Vagina (tissue), 2 donors: ENCODE data around the gene PLSCR3.

Experiments used
- POLR2A ChIP-seq, 2 donors: fragments of 450-650 bp; IDR thresholded peaks; one replicate each; pipeline ENCODE4 v1.6.1; 2017; ENCODE audit warnings: antibody characterized with exemption in 2 of 2, mild to moderate bottlenecking in 2 of 2, moderate library complexity in 2 of 2
- POLR2AphosphoS5 ChIP-seq, 2 donors: sonication (generic); formaldehyde crosslinking; IDR thresholded peaks; one replicate each; pipeline ENCODE4 v1.9.0; 2017; ENCODE audit warnings: antibody characterized with exemption in 2 of 2, mild to moderate bottlenecking in 2 of 2, low read depth in 1 of 2; ENCODE audit not compliant: insufficient read depth in 1 of 2
- TF ChIP-seq, protein P1 (sequence below), 3 experiments: fragments of 450-650 bp in 2 of 3; fragments of 200-600 bp in 1 of 3; sonication (generic) in 1 of 3; IDR thresholded peaks; one replicate each; pipeline ENCODE4 v1.5.1; 2017 to 2019; ENCODE audit warnings: antibody characterized with exemption in 3 of 3, mild to moderate bottlenecking in 2 of 3, moderate library complexity in 2 of 3

DNA sequence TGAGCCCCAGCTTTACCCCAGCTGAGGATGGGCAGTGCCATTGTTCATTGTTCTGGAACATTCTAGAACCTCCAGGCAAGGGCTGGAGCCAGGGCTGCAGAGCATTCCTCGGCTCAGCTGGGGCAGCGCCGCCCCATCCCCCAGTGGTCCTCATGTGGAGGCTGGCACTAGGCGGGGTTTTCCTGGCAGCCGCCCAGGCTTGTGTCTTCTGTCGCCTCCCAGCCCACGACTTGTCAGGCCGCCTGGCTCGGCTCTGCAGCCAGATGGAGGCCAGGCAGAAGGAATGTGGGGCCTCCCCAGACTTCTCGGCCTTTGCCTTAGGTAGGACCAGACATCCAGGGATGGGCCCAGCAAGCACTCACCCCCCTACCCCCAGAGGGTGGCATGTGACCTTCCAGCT lies 39.3 kb downstream of the PLSCR3 start, which contains the start of gene TMEM95:
- TF ChIP-seq, protein P1, sequence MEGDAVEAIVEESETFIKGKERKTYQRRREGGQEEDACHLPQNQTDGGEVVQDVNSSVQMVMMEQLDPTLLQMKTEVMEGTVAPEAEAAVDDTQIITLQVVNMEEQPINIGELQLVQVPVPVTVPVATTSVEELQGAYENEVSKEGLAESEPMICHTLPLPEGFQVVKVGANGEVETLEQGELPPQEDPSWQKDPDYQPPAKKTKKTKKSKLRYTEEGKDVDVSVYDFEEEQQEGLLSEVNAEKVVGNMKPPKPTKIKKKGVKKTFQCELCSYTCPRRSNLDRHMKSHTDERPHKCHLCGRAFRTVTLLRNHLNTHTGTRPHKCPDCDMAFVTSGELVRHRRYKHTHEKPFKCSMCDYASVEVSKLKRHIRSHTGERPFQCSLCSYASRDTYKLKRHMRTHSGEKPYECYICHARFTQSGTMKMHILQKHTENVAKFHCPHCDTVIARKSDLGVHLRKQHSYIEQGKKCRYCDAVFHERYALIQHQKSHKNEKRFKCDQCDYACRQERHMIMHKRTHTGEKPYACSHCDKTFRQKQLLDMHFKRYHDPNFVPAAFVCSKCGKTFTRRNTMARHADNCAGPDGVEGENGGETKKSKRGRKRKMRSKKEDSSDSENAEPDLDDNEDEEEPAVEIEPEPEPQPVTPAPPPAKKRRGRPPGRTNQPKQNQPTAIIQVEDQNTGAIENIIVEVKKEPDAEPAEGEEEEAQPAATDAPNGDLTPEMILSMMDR (IDR thresholded peaks at IDR 0.05): no peak
- TF ChIP-seq POLR2A (IDR thresholded peaks at IDR 0.05): no peak
- TF ChIP-seq POLR2AphosphoS5 (IDR thresholded peaks at IDR 0.05; ENCODE audit: insufficient read depth in 1 of 2, low read depth in 1 of 2): peak in 1 of 2 donors; percentile 24
